ENCODE results near the gene FRK.

FRK gene

GRCh38 chr6:116015983-116016382 lies 44.7 kb downstream of the FRK start:
- no peaks in the 10 kb centered on the region for H3K79me2 ChIP-seq (ENCODE audit: insufficient read depth, low read length)
- H3K9me3 ChIP-seq (ENCODE audit: insufficient read depth, low read depth, low read length): no peaks in the 10 kb centered on the region
- TF ChIP-seq CTCF (conservative IDR thresholded peaks at IDR 0.05; ENCODE audit: low read length): no peak
- no peak for TF ChIP-seq EZH2phosphoT487 (IDR thresholded peaks at IDR 0.05; ENCODE audit: borderline replicate concordance)
- H3K4me3 ChIP-seq (ENCODE audit: low read length, poor library complexity, severe bottlenecking): no peak overlapping the region
- H3K9ac ChIP-seq (ENCODE audit: low read depth, low read length, poor library complexity, severe bottlenecking): no peak overlapping the region
- no peaks in the 10 kb centered on the region for H4K20me1 ChIP-seq (ENCODE audit: insufficient read depth, low read length, poor library complexity, severe bottlenecking)
- H3K4me1 ChIP-seq (ENCODE audit: insufficient read depth, low read length, poor library complexity, severe bottlenecking): no peaks in the 10 kb centered on the region
- H3K27me3 ChIP-seq (ENCODE audit: insufficient read depth, low read length, poor library complexity, severe bottlenecking): no peaks in the 10 kb centered on the region
- H3K4me2 ChIP-seq (ENCODE audit: low read depth, low read length, poor library complexity, severe bottlenecking): no peak overlapping the region
- no peaks in the 10 kb centered on the region for H3F3A ChIP-seq (ENCODE audit: low read depth)
- no peaks in the 10 kb centered on the region for H3K9me2 ChIP-seq (replicated peaks; ENCODE audit: low read depth, low read length)
- H2AFZ ChIP-seq (ENCODE audit: low read length): no peak overlapping the region
- no peaks in the 10 kb centered on the region for H3K36me3 ChIP-seq (ENCODE audit: insufficient read depth, low read length)

GRCh38 chr6:116015561-116015960 lies 45.1 kb downstream of the FRK start:
- Histone ChIP-seq H3F3A (ENCODE audit: low read depth) (no peaks in the 10 kb centered on the region), H3K79me2 (ENCODE audit: insufficient read depth, low read length) (no peaks in the 10 kb centered on the region), H3K36me3 (ENCODE audit: insufficient read depth, low read length) (no peaks in the 10 kb centered on the region), H3K4me3 (ENCODE audit: low read length, poor library complexity, severe bottlenecking) (no peak overlapping the region), H3K27me3 (ENCODE audit: insufficient read depth, low read length, poor library complexity, severe bottlenecking) (no peaks in the 10 kb centered on the region), H3K9me3 (ENCODE audit: insufficient read depth, low read depth, low read length) (no peaks in the 10 kb centered on the region), H3K9me2 (replicated peaks; ENCODE audit: low read depth, low read length) (no peaks in the 10 kb centered on the region), H3K4me1 (ENCODE audit: insufficient read depth, low read length, poor library complexity, severe bottlenecking) (no peaks in the 10 kb centered on the region), H3K4me2 (ENCODE audit: low read depth, low read length, poor library complexity, severe bottlenecking) (no peak overlapping the region), H3K9ac (ENCODE audit: low read depth, low read length, poor library complexity, severe bottlenecking) (no peak overlapping the region), H2AFZ (ENCODE audit: low read length) (no peak overlapping the region), H4K20me1 (ENCODE audit: insufficient read depth, low read length, poor library complexity, severe bottlenecking) (no peaks in the 10 kb centered on the region)
- TF ChIP-seq CTCF (conservative IDR thresholded peaks at IDR 0.05; ENCODE audit: low read length) (no peak), EZH2phosphoT487 (IDR thresholded peaks at IDR 0.05; ENCODE audit: borderline replicate concordance) (no peak)

- no peak for TF ChIP-seq CTCF (conservative IDR thresholded peaks at IDR 0.05; ENCODE audit: low read length)
- TF ChIP-seq EZH2phosphoT487 (IDR thresholded peaks at IDR 0.05; ENCODE audit: borderline replicate concordance): no peak
- no peaks in the 10 kb centered on the region for H3K9me2 ChIP-seq (replicated peaks; ENCODE audit: low read depth, low read length)
- H4K20me1 ChIP-seq (ENCODE audit: insufficient read depth, low read length, poor library complexity, severe bottlenecking): no peaks in the 10 kb centered on the region
- no peak overlapping the region for H3K4me2 ChIP-seq (ENCODE audit: low read depth, low read length, poor library complexity, severe bottlenecking)
- H3K9me3 ChIP-seq (ENCODE audit: insufficient read depth, low read depth, low read length): no peaks in the 10 kb centered on the region
- H3K4me3 ChIP-seq (ENCODE audit: low read length, poor library complexity, severe bottlenecking): no peak overlapping the region
- H2AFZ ChIP-seq (ENCODE audit: low read length): no peak overlapping the region
- no peaks in the 10 kb centered on the region for H3K27me3 ChIP-seq (ENCODE audit: insufficient read depth, low read length, poor library complexity, severe bottlenecking)
- H3K9ac ChIP-seq (ENCODE audit: low read depth, low read length, poor library complexity, severe bottlenecking): no peak overlapping the region
- H3K4me1 ChIP-seq (ENCODE audit: insufficient read depth, low read length, poor library complexity, severe bottlenecking): no peaks in the 10 kb centered on the region
- H3K79me2 ChIP-seq (ENCODE audit: insufficient read depth, low read length): no peaks in the 10 kb centered on the region
- no peaks in the 10 kb centered on the region for H3F3A ChIP-seq (ENCODE audit: low read depth)
- H3K36me3 ChIP-seq (ENCODE audit: insufficient read depth, low read length): no peaks in the 10 kb centered on the region
Measured at GRCh38 chr6:116012951-116013350, 47.7 kb downstream of the FRK start.

Data from Loucy (cell line).